BE2C (cell line): ENCODE measurements around the gene S100P.

Experiments used
- DNase-seq: peaks from one replicate; pipeline ENCODE4 v3.0.0-alpha.2; 2020
- H3K27me3 ChIP-seq: fragments of 250-450 bp; sonication (Bioruptor Pico); 2 replicates; pipeline ENCODE4 v1.5.1; 2020; ENCODE audit warnings: mild to moderate bottlenecking
- H3K36me3 ChIP-seq: fragments of 250-450 bp; sonication (Bioruptor Pico); 2 replicates; pipeline ENCODE4 v1.5.1; 2020; ENCODE audit warnings: mild to moderate bottlenecking
- H3K4me1 ChIP-seq: fragments of 250-450 bp; sonication (Bioruptor Pico); 2 replicates; pipeline ENCODE4 v1.5.1; 2020
- H3K4me3 ChIP-seq: 2 replicates; pipeline ENCODE4 v1.5.1; 2011; ENCODE audit warnings: low read depth, low read length
- H3K9me3 ChIP-seq: fragments of 250-450 bp; sonication (Bioruptor Pico); 2 replicates; pipeline ENCODE4 v1.5.1; 2020
- TF ChIP-seq, protein P1 (sequence below): IDR thresholded peaks from 2 replicates; pipeline ENCODE4 v1.5.1; 2012; ENCODE audit warnings: mild to moderate bottlenecking, low read depth, low read length

Gene S100P

DNA sequence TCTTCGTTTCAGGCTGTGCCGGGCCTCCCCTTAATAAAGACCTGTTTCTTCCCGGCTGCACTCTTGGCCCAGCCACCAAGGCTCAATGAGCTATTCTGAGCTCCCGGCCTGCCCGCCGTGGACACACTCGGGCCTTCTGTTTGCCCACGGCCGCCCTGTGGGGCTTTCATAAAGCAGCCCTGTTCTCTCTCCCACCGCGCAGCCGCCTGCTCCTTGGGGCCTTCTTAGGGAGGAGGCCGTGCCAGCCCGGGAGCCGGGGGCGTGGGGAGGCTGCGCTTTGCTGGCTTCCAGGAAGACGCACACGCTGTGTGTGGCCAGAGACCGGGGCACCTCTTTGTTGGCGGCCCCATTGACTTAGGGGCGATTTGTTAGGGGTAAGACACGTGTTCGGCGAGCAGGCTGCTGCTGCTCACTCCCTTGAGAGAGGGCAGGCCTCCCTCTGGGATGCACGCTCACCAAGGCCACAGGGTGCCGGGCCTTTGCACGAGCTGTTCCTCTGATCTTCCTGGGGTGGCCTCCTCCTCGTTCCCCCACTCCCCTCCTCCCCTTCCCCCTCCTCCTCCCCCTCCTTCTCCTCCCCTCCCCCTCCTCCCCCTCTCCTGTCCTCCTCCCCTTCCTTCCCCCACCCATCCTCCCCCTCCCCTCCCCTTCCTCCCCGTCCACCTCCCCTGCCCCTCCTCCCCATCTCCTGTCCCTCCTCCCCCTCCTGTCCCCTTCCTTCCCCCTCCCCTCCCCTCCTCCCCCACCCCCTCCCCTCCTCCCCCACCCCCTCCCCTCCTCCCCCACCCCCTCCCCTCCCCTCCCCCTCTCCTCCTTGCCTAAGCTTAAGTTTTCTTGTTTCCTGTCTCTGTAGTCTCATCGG, 33.6 kb downstream of the S100P start:
- Histone ChIP-seq H3K9me3 (no peaks in the 10 kb centered on the region), H3K4me3 (no peak overlapping the region), H3K27me3 (no peaks in the 10 kb centered on the region), H3K4me1 (no peaks in the 10 kb centered on the region), H3K36me3 (no peaks in the 10 kb centered on the region)
- TF ChIP-seq, protein P1, sequence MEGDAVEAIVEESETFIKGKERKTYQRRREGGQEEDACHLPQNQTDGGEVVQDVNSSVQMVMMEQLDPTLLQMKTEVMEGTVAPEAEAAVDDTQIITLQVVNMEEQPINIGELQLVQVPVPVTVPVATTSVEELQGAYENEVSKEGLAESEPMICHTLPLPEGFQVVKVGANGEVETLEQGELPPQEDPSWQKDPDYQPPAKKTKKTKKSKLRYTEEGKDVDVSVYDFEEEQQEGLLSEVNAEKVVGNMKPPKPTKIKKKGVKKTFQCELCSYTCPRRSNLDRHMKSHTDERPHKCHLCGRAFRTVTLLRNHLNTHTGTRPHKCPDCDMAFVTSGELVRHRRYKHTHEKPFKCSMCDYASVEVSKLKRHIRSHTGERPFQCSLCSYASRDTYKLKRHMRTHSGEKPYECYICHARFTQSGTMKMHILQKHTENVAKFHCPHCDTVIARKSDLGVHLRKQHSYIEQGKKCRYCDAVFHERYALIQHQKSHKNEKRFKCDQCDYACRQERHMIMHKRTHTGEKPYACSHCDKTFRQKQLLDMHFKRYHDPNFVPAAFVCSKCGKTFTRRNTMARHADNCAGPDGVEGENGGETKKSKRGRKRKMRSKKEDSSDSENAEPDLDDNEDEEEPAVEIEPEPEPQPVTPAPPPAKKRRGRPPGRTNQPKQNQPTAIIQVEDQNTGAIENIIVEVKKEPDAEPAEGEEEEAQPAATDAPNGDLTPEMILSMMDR = no peak
- no peak for DNase-seq

DNA sequence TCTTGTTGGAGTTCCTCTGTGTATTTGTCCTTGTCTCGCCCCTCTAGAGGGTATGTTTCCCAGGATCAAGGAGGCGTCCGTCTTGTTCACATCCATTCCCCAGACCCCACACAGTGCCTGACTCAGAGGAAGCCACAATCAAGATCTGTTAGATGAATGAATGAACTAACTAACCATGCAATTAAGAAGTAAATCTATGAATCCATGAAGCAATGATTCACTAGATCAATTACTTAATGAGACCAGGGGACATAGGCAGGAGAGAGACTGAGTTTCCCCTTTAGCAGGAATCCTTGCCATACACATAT, 34.2 kb downstream of the S100P start:
- TF ChIP-seq, protein P1 = no peak
- no peak for DNase-seq
- Histone ChIP-seq H3K27me3 (no peaks in the 10 kb centered on the region), H3K36me3 (no peaks in the 10 kb centered on the region), H3K4me1 (no peaks in the 10 kb centered on the region), H3K9me3 (no peaks in the 10 kb centered on the region), H3K4me3 (no peak overlapping the region)

DNA sequence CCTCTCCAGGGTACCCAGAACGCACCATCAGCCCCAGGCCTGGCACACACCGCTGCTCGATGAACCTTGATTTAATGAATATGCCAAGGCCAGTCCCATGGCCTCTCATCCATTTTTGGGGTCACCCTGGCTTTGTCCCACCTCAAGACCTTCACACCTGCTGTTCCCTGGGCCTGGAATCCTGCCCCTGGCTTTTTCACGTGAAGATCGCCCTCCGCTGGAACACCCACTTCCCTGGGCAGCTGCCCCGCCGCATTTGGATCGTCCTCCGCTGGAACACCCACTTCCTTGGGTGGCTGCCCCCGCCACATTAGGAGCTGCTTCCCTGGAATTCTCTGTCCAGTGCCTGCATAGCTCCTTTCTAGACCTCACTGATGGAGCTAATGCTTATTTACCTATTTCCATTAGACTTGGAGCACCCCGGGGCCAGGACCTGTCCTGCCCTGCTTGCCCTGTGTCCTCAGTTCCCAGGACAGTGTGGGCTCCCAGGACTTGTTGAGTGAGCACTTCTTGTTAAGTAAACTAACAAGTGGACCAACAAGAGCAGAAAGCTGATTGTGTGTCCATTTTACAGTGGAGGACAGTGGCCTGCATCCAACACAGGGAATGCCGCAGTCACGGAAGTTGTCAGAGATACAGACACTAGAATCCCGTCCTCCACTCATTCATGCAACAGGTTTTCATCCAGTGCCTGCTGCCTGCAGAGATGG, 34.8 kb downstream of the S100P start:
- no peaks in the 10 kb centered on the region for H3K4me1 ChIP-seq
- H3K9me3 ChIP-seq = no peaks in the 10 kb centered on the region
- TF ChIP-seq, protein P1 = no peak
- no peak overlapping the region for H3K4me3 ChIP-seq
- H3K27me3 ChIP-seq = no peaks in the 10 kb centered on the region
- no peak for DNase-seq
- no peaks in the 10 kb centered on the region for H3K36me3 ChIP-seq

DNA sequence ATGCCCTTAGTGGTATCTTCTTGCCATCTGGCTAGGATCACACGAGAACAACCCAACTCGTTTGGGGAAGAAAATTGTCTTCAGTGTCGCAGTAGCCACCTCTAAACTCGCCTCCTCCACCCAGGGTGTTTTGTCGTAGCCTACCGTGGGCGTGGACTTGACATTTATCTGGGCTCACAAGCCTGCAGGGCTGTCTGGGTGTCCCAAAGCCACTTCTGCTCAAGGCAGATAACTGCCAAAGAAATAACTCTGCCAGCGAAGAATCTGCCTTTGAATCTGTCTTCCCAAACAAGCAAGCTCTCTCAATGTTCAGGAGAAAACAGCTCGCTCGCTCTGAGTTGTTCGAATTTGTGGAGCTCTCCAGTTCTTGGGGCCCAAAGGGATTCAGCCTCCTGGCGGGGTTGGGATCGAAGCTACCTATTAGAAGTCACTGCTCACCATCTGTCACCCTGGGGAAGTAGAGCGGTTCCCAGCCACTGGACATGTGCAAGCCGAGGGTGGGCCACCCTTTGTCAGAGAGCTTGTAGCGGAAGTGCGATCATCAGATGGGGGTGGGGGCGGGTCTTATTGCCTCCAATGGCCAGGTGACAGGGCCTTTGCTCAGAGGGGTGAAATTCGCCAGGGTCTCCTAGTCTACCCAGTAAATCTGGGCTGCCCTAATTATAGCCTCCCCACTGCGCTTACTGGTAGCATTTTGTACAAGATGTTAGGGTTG, 37.1 kb downstream of the S100P start:
- TF ChIP-seq, protein P1 = no peak
- no peaks in the 10 kb centered on the region for H3K36me3 ChIP-seq
- no peaks in the 10 kb centered on the region for H3K9me3 ChIP-seq
- H3K27me3 ChIP-seq = no peaks in the 10 kb centered on the region
- no peak overlapping the region for H3K4me3 ChIP-seq
- no peaks in the 10 kb centered on the region for H3K4me1 ChIP-seq
- DNase-seq = no peak

DNA sequence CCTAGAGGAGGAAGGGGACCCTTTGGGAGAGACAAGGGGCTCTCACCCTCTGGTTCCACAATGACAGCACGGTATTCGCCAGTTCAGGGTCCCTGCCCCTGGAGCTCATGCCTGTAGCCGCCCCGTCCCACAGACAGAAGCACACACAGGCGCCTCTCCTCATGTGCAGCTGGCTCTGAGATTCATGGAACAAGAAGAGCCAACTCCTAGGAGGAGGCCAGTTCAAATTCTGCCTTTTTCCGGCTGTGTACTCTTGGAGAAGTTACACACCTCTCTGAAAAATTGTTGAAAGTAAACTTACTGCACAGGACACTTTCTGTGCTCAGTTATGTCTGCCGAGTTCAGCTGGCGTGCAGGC, 37.6 kb downstream of the S100P start:
- no peak overlapping the region for H3K4me3 ChIP-seq
- H3K4me1 ChIP-seq = no peaks in the 10 kb centered on the region

More for the DNA sequence above, 37.6 kb downstream of the S100P start:
- no peaks in the 10 kb centered on the region for H3K9me3 ChIP-seq
- TF ChIP-seq, protein P1 = no peak
- H3K27me3 ChIP-seq = no peaks in the 10 kb centered on the region
- DNase-seq = no peak
- no peaks in the 10 kb centered on the region for H3K36me3 ChIP-seq
